Measurements from ENCODE around the gene ARHGAP15.
A peak's percentile ranks its signal among the peaks of the same experiment; 100 is the strongest.

ARHGAP15 gene

GRCh38 chr2:143702931-143703330, 573.7 kb downstream of the ARHGAP15 start:
- no peak for DNase-seq

- DNase-seq, result no peak
These were observed 575.4 kb downstream of the ARHGAP15 start for GRCh38 chr2:143704451-143705106.

- DNase-seq, result no peak
These were observed 576.0 kb downstream of the ARHGAP15 start for GRCh38 chr2:143705108-143705707.

- DNase-seq, result no peak
These were observed 577.1 kb downstream of the ARHGAP15 start for GRCh38 chr2:143706354-143706753.

- DNase-seq, result no peak
These were observed 579.5 kb downstream of the ARHGAP15 start for GRCh38 chr2:143708682-143709081.

- DNase-seq, result no peak
These were observed 581.0 kb downstream of the ARHGAP15 start for GRCh38 chr2:143710196-143710595.

GRCh38 chr2:143710879-143711278, 581.7 kb downstream of the ARHGAP15 start:
- DNase-seq, result no peak

GRCh38 chr2:143716522-143716921, 587.3 kb downstream of the ARHGAP15 start:
- no peak for DNase-seq

- DNase-seq, result no peak
These were observed 587.8 kb downstream of the ARHGAP15 start for GRCh38 chr2:143717053-143717452.

GRCh38 chr2:143717536-143718168, 588.4 kb downstream of the ARHGAP15 start:
- no peak for DNase-seq

- DNase-seq, result no peak
These were observed 589.5 kb downstream of the ARHGAP15 start for GRCh38 chr2:143718745-143719144.

- no peak for DNase-seq
These were observed 590.2 kb downstream of the ARHGAP15 start for GRCh38 chr2:143719406-143719805.

- DNase-seq, result no peak
These were observed 591.0 kb downstream of the ARHGAP15 start for GRCh38 chr2:143720095-143720664.

GRCh38 chr2:143725400-143725799, 596.2 kb downstream of the ARHGAP15 start:
- DNase-seq, result no peak

- DNase-seq, result no peak
These were observed 597.1 kb downstream of the ARHGAP15 start for GRCh38 chr2:143726151-143726845.

- DNase-seq, result no peak
These were observed 599.3 kb downstream of the ARHGAP15 start for GRCh38 chr2:143728498-143728897.

GRCh38 chr2:143729296-143729814, 600.1 kb downstream of the ARHGAP15 start:
- no peak for DNase-seq

- DNase-seq, result peak; percentile 20
These were observed 601.1 kb downstream of the ARHGAP15 start for GRCh38 chr2:143730155-143730952.

- DNase-seq, result no peak
These were observed 601.7 kb downstream of the ARHGAP15 start for GRCh38 chr2:143730953-143731260.

GRCh38 chr2:143732076-143732475, 602.9 kb downstream of the ARHGAP15 start:
- no peak for DNase-seq

GRCh38 chr2:143732871-143733270, 603.7 kb downstream of the ARHGAP15 start:
- DNase-seq, result no peak

GRCh38 chr2:143734507-143734906, 605.3 kb downstream of the ARHGAP15 start:
- no peak for DNase-seq

Measured in stimulated activated CD4-positive, alpha-beta T cell treated with anti-CD3 and anti-CD28 coated beads, Interleukin-1b, Interleukin-23, amount 100 ng/mL, for 48 hours (primary cell).